Lower lobe of right lung (tissue), 2 donors: Measurements from ENCODE around the gene ZNF211. TPM values are rescaled to one million over a fixed set of nuclear protein-coding genes. Genes with fewer than 3 reads are reported as not detected.

Experiments used
- ATAC-seq, 2 donors: fragments of 200-7000 bp; cut with Tn5 transposase; one replicate each; pipeline ENCODE4 v1.9.1; 2020 to 2022; ENCODE audit warnings: mild to moderate bottlenecking in 2 of 2, moderate library complexity in 2 of 2
- DNase-seq: peaks from one replicate; pipeline ENCODE4 v3.0.0-alpha.2; 2020
- H3K27ac ChIP-seq: fragments of 200-600 bp; one replicate; pipeline ENCODE4 v1.8.0; 2022
- H3K27me3 ChIP-seq: fragments of 200-600 bp; one replicate; pipeline ENCODE4 v1.8.0; 2022; ENCODE audit warnings: low read depth
- H3K36me3 ChIP-seq: fragments of 200-600 bp; one replicate; pipeline ENCODE4 v1.8.0; 2022; ENCODE audit warnings: mild to moderate bottlenecking
- H3K4me1 ChIP-seq: fragments of 200-600 bp; one replicate; pipeline ENCODE4 v1.8.0; 2022
- H3K4me3 ChIP-seq: fragments of 200-600 bp; one replicate; pipeline ENCODE4 v1.8.0; 2022; ENCODE audit warnings: mild to moderate bottlenecking
- H3K9me3 ChIP-seq: fragments of 200-600 bp; one replicate; pipeline ENCODE4 v1.8.0; 2022
- CTCF ChIP-seq: fragments of 200-600 bp; IDR thresholded peaks from one replicate; pipeline ENCODE4 v1.8.0; 2022; ENCODE audit warnings: antibody characterized with exemption, mild to moderate bottlenecking
- intact Hi-C: fragments of 100-400 bp; cut with DNase I; formaldehyde crosslinking; loops from one replicate; pipeline ENCODE4 v1.11.0; 2022
- total RNA-seq: library from RNA; stranded (reverse); fragmentation: NEBNext Ultra II Directional; extraction: Animal tissue kit (Norgen Biotek cat#: 25700); gene quantifications from one replicate; pipeline ENCODE4 v1.2.1, GENCODE V29; 2021
- donor health status: DM: no; HTN: yes; CAD: no; lungs with severe emphysema.

The ZNF211 gene
- total RNA-seq, 1 donor from 2014 or later, result 12.4 TPM

GRCh38 chr19:57599761-57600383 lies 33.1 kb upstream of the ZNF211 start, which contains the start of gene ZNF530:
Gene ZNF530 (plus strand): TSS chr19:57599885. CDS start chr19:57604346, 4,461 bp downstream.
- peak within 1 kb of the TSS; percentile 89 for H3K4me3 ChIP-seq
- intact Hi-C loops, result no loop called here
- DNase-seq, result peak; percentile 94
- H3K27ac ChIP-seq, result peak within 1 kb of the TSS; percentile 47
- ATAC-seq, result peak; percentile 97 to 99
- no peaks in the 10 kb centered on the region for H3K27me3 ChIP-seq
- peaks cover 19% of the 10 kb centered on the region for H3K9me3 ChIP-seq
- H3K4me1 ChIP-seq, result peaks cover 11% of the 10 kb centered on the region
- TF ChIP-seq CTCF, result no peak
- peaks cover 4% of the 10 kb centered on the region for H3K36me3 ChIP-seq

GRCh38 chr19:57606931-57607330 lies 26.0 kb upstream of the ZNF211 start:
- Histone ChIP-seq H3K4me3 (no peak overlapping the region), H3K9me3 (peaks cover 66% of the 10 kb centered on the region), H3K4me1 (no peaks in the 10 kb centered on the region), H3K27me3 (no peaks in the 10 kb centered on the region), H3K27ac (no peak overlapping the region), H3K36me3 (peaks cover 25% of the 10 kb centered on the region)
- ATAC-seq (no peak), DNase-seq (no peak)
- intact Hi-C loops, result no loop called here
- TF ChIP-seq CTCF, result no peak

GRCh38 chr19:57611113-57611512 lies 21.9 kb upstream of the ZNF211 start:
- H3K9me3 ChIP-seq, result peaks cover 50% of the 10 kb centered on the region
- H3K27me3 ChIP-seq, result no peaks in the 10 kb centered on the region
- no peak for ATAC-seq
- no peak overlapping the region for H3K4me3 ChIP-seq
- no peak overlapping the region for H3K27ac ChIP-seq
- H3K36me3 ChIP-seq, result peaks cover 12% of the 10 kb centered on the region
- no peak for TF ChIP-seq CTCF
- intact Hi-C loops, result no loop called here
- H3K4me1 ChIP-seq, result peaks cover 12% of the 10 kb centered on the region
- DNase-seq, result no peak

GRCh38 chr19:57613941-57614743 lies 18.8 kb upstream of the ZNF211 start, which contains the start of gene ZNF134:
Gene ZNF134 (plus strand): TSS chr19:57614242. CDS start chr19:57619469, 5,227 bp downstream.
- peak within 1 kb of the TSS; percentile 82 for H3K27ac ChIP-seq

GRCh38 chr19:57615346-57615745 lies 17.6 kb upstream of the ZNF211 start:
- no peak for DNase-seq
- H3K27me3 ChIP-seq, result no peaks in the 10 kb centered on the region
- ATAC-seq, result no peak
- no peak overlapping the region for H3K27ac ChIP-seq
- no peak for TF ChIP-seq CTCF
- peaks cover 67% of the 10 kb centered on the region for H3K9me3 ChIP-seq
- peak overlapping the region; percentile 100 for H3K4me3 ChIP-seq
- intact Hi-C loops, result no loop called here
- H3K4me1 ChIP-seq, result peaks cover 12% of the 10 kb centered on the region
- peaks cover 33% of the 10 kb centered on the region for H3K36me3 ChIP-seq

More at GRCh38 chr19:57613941-57614743, 18.8 kb upstream of the ZNF211 start, which contains the start of gene ZNF134:
- peaks cover 12% of the 10 kb centered on the region for H3K4me1 ChIP-seq
- peaks cover 21% of the 10 kb centered on the region for H3K36me3 ChIP-seq
- no peaks in the 10 kb centered on the region for H3K27me3 ChIP-seq
- peak; percentile 26 for TF ChIP-seq CTCF
- H3K4me3 ChIP-seq, result peak within 1 kb of the TSS; percentile 100
- intact Hi-C loops, result no loop called here
- ATAC-seq (peak; percentile 98 to 100), DNase-seq (peak; percentile 96)
- peaks cover 55% of the 10 kb centered on the region for H3K9me3 ChIP-seq
